ENCODE results near the gene CPSF6.

DNA sequence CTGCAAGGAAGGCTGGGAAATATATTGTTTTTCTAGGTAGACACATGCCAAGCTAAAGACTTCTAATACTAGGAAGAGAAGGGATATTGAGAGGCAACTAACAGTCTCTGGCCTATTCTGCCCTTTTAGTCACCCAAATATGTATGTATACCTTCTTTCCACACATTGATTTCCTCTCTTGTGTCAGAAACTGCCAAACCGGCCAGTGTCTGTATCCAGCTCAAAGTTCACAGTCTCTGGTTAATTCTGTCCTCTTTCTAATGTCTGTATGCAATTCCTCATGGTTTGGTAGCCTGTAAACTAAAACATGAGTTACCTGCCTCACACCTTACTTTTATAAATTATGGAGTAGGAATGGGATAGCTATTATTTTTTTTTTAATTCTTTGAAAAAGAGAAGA, 25.2 kb upstream of the CPSF6 start:
- TF ChIP-seq CTCF (IDR thresholded peaks at IDR 0.05) (no peak), POLR2A (IDR thresholded peaks at IDR 0.05) (no peak)

Measured in uterus (tissue), 2 donors.